Vagina (tissue), 2 donors: Measurements from ENCODE around the gene ZC3H12C.

Experiments
- POLR2A ChIP-seq, 2 donors: fragments of 450-650 bp; IDR thresholded peaks; one replicate each; pipeline ENCODE4 v1.6.1; 2017; ENCODE audit warnings: antibody characterized with exemption in 2 of 2, mild to moderate bottlenecking in 2 of 2, moderate library complexity in 2 of 2
- POLR2AphosphoS5 ChIP-seq, 2 donors: sonication (generic); formaldehyde crosslinking; IDR thresholded peaks; one replicate each; pipeline ENCODE4 v1.9.0; 2017; ENCODE audit warnings: antibody characterized with exemption in 2 of 2, mild to moderate bottlenecking in 2 of 2, low read depth in 1 of 2; ENCODE audit not compliant: insufficient read depth in 1 of 2
- TF ChIP-seq, protein P1 (sequence below), 3 experiments: fragments of 450-650 bp in 2 of 3; fragments of 200-600 bp in 1 of 3; sonication (generic) in 1 of 3; IDR thresholded peaks; one replicate each; pipeline ENCODE4 v1.5.1; 2017 to 2019; ENCODE audit warnings: antibody characterized with exemption in 3 of 3, mild to moderate bottlenecking in 2 of 3, moderate library complexity in 2 of 3

DNA sequence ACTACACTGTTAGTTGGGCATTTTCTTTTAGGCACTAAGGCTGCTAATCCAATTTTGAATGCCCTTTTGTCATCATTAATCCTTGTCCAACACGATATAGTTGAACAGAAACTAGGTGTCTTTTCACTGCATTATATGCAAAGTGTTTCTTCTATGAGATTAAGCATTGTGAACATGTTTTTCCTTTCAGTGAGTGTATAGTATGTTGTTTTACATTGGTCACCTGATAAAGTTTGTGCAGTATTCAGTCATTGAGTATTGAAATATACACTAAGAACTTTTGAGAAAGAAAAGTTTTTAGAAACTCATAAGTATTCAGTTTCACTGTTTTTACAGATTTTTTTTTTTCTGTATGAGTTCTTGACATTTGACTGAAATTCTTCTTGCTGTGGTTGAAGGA, 59.0 kb downstream of the ZC3H12C start:
- TF ChIP-seq POLR2AphosphoS5 (IDR thresholded peaks at IDR 0.05; ENCODE audit: insufficient read depth in 1 of 2, low read depth in 1 of 2) (no peak), POLR2A (IDR thresholded peaks at IDR 0.05) (no peak)
- TF ChIP-seq, protein P1, sequence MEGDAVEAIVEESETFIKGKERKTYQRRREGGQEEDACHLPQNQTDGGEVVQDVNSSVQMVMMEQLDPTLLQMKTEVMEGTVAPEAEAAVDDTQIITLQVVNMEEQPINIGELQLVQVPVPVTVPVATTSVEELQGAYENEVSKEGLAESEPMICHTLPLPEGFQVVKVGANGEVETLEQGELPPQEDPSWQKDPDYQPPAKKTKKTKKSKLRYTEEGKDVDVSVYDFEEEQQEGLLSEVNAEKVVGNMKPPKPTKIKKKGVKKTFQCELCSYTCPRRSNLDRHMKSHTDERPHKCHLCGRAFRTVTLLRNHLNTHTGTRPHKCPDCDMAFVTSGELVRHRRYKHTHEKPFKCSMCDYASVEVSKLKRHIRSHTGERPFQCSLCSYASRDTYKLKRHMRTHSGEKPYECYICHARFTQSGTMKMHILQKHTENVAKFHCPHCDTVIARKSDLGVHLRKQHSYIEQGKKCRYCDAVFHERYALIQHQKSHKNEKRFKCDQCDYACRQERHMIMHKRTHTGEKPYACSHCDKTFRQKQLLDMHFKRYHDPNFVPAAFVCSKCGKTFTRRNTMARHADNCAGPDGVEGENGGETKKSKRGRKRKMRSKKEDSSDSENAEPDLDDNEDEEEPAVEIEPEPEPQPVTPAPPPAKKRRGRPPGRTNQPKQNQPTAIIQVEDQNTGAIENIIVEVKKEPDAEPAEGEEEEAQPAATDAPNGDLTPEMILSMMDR (IDR thresholded peaks at IDR 0.05) = no peak
